Activated T-cell treated with anti-CD3 and anti-CD28 coated beads, Interleukin-2, amount 50 U/mL, for 1 hour (primary cell): ENCODE results near the gene ANKMY1.

ENCODE experiments used
- DNase-seq: peaks from one replicate; pipeline ENCODE4 v3.0.0-alpha.2; 2020

The ANKMY1 gene

DNA sequence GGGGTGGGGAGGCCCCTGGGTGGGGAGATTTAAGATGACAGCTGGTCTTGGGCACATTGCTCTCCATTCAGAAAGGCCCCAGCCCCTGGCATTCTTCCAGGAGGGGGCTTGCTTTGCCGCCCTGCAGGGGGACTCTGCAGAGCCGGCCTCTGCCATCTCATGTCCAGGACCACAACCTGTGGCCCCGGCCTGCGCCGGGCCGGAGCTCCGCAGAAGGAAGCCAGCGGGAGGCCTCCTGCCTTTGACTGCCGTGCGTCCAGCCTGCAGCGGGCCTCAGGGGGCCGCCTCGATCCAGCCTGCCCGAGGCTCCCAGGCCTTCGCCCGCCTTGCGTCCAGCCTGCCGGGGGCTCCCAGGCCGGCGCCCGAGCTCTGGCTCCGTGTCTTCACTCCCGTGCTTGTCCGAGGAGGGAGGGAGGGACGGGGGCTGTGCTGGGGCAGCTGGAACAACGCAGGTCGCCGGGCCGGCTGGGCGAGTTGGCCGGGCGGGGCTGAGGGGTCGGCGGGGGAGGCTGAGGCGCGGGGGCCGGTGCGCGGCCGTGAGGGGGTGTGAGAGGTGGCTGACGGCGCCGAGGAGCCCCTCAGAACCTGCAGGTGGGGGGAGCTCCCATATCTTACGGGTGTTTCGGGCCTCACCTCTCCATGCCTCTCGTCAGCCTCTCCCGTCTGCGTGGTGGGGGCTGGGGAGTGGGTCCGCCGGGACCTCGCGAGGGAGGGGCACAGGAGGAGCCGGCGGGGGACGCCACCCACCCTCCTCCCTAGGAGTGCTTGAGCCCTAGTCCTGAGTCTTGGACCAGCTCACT, 101.9 kb downstream of the ANKMY1 start:
- DNase-seq: no peak

DNA sequence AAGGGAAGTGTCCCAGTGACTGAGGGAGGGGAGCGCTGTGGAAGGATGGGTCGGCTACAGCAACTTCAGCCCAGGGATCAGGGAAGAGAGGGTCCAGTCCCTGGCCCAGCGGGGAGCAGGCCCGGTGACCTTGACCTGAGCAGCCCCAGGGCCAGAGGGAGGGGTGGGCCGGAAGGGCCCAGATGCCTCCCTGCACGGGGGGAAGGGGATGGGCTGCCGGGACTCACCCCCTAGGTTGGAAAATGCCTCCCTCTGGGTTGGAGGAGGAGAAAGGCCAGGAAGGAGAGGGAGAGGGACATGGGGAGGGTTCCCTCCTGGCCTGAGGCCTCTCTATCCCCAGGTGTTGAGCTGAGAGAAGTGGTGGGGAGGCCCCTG, 102.5 kb downstream of the ANKMY1 start:
- DNase-seq: no peak

DNA sequence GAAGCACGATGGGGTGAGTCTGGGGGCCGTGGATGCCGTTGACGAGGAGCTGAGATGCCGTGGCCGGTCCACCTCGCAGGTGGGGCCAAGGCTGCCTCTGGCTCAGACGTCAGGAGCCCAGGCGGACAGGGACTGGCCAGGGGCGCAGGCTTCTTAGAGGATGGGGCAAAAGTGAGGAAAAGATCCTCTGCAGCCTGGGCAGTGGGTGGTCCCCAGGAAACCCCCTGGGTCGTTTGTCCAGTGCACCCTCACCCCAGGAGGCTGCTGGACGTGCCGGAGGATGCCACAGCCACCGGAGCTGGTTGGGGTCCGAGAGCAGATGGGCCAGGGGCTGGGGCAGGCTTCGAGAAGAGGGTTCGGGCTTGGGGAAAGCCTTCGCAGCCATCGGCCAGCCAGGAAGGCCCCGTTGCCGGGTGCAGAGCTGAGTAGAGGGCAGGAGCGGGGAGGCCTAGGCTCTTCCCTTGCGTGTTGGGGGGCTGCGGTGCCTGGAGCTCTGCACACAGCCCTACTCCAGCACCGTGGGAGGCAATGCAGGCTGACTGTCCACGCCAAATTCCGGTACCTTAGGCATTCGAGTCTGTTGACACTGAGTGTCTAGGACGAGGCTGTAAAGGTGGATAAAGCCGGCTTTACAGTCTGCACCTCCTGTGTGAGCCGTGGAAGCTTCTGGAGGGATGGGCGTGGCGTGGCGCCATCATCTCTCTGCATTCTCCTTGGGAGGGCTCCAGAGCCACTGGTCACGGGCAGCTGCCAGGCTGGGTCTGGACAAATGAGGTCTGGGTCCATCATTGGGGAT, 103.5 kb downstream of the ANKMY1 start:
- DNase-seq: no peak

DNA sequence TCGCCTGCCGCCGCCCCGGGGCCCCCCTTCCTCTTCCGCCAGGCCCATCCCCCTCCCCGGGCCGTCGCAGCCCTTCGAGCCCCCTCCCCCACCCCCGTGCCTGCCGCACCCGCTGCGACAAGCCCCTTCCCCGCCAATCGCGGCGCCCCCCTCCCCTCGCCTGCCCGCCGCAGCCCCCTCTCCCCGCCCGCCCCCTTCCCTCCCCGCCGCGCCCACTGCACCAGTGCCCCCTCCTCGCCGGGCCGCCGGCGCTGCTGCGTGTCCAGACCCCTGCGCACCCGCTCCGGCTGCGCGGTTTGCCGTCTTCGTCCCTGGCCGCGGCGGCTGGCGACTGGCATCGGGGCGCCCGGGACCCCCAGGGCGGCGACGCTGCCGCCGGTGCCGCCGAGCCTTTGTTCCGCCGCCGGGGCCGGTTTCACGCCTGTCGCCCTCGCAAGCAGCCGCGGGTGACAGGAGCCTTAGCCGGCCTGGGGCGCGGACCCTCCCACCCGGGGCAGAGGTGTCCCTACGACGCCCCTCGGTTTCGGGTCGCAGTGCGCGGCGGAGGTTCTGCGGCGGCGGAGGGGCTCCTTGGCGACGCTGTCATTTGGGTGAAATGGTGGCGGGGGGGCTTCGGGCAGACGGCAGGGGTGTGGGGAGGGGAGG, 104.2 kb downstream of the ANKMY1 start:
- no peak for DNase-seq

DNA sequence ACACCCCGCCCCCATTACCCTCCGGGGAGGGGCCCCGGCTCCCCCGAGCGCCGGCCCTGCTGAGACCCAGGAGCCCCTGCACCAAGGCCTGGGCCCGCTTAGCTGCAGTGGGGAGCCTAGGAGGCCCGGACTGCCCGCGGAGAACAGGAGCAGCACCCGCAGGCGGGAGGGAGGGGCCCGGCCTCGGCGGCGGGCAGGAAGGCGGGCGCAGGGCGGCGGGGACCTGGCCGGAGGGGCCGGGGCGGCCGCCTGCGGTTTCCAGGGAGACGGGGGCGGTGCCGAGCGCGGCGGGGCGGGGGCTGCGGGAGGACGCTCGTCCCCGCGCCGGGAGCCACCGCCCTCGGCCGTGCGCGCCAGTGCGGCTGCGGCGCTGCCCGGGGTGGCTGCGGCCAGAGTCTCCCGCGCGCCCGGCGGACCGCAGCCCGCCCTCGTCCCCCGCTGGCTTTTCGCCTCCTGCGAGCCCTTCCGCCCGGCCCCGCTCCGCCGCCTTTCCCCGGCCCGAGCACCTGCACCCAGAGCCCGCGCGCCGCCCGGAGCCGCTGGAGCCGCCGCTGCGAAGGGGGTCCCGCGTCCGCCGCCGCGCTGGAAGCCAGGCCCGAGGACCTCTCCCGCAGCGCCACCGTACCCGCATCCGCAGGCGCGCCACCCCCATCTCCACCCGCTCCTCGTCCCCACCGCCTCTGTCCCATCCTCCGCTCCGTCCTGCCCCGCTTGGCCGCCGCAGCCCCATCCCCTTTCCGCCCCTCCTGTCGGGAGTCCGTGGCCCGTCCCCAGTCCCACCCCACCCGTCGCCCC, 105.1 kb downstream of the ANKMY1 start:
- DNase-seq: no peak

DNA sequence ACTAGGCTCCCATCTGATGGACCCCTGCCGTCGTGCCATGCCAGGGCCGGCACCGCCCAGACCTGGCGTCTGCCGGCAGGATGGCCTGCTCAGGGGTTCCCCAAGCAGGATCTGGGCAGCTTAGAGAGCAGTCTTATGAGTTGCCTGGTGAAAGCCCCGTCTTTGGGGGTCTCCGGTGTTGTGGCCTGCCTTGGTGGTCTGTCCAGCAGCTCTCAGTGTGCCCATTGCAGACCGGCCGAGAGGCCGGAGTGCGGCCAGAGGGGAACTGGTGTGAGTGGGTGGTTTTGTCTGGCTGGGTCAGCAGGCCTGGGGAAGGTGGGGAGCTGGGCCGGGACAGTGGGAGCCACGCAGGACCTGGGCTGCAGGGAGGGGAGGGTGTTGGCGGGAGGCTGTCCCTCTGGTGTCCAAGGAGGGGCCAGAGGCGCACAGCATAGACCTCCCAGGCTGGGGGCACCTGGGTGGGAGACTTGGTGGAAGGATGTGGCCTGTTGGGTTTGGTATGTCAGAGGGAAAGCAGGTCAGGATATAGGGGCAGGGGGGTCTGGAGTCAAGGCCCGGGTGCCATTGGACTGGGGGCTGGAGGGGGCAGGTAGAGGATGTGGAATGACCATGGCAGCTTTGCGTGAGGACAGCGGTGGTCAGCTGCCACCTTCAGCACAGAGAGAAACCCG, 105.9 kb downstream of the ANKMY1 start:
- DNase-seq: no peak

DNA sequence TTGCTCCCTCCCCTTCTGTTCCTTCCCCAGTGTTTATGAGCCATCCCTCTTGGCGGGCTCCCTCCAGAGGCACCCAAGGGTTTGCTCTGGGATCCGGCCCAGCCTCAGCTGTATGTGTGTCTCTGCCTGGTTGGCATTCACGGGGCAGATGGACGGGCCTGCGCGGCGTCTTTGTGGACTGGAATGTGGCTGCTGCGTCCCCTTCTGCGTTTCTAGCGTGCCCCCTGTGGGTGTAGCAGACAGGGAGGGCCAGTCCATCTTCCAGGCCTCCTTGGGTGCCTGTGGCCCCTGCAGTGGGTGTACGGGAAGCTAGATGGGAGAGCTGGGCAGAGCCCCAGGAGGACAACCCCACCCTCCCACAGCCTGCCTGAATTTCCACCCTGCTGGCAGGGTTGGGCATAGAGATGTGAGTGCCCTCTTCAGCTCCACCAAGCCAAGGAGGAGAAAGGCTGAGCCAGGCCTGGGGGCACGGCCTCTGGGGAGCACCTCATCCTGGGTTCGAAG, 106.6 kb downstream of the ANKMY1 start:
- no peak for DNase-seq

DNA sequence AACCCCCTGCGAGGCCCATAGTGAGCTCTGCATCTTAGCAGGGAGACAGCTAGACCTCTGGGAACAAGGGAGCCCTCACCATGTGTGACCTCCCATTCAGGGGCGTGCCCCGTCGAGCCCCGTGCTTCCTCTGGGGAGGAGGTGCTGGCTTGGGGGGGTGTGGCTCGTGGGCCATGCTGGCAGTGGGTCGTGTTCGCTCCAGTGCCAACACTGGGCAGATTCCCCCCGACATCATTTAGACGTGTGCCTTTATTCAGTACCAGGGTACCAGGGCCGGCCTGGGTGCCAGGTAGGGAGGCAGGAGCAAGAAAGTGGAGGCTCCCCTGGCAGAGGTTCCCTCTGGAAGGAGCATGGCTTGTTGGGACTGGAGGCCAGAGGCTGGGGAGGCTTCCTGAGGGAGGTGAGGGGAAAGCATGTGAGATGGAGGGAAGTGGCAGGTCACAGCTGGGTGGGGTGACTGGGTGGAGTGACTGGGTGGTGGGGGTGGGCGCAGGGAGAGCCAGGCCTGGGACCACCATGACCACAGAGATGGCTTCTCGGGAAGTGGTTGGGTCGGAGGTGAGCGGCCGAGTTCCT, 107.2 kb downstream of the ANKMY1 start:
- no peak for DNase-seq

DNA sequence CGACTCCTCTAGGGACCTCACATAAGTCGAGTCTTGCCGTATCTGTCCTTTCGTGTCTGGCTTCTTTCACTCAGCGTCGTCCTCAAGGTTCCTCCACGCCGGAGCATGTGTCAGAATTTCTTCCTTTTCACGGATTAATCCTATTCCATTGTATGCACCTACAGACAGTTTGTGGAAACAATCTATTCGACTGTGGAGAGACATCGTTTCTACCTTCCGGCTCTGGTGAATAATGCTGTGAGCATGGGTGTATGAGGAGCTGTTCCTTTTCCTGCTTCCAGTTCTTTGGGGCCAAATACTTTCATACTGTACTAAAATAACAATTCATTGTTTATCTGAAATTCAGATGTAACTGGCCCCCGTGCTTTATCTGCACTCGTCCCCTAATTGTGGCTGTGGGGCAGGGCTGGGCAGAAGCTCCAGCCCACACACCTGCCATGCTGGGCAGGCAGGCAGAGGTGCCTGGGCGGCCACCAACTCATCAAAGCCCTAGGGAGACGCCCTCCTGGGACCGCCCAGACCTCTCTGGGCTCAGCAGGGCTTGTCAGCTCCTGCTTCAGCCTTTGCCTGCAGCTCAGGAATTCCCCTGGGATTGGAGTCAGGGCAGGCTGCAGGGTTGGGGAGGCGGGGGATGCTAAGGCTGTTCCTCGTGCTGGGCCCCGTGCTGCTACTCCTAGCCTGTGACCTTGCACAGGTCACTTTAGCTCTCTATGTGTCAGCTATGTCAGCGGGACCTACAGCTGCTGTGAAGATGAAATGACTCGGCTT, 107.8 kb downstream of the ANKMY1 start:
- no peak for DNase-seq

DNA sequence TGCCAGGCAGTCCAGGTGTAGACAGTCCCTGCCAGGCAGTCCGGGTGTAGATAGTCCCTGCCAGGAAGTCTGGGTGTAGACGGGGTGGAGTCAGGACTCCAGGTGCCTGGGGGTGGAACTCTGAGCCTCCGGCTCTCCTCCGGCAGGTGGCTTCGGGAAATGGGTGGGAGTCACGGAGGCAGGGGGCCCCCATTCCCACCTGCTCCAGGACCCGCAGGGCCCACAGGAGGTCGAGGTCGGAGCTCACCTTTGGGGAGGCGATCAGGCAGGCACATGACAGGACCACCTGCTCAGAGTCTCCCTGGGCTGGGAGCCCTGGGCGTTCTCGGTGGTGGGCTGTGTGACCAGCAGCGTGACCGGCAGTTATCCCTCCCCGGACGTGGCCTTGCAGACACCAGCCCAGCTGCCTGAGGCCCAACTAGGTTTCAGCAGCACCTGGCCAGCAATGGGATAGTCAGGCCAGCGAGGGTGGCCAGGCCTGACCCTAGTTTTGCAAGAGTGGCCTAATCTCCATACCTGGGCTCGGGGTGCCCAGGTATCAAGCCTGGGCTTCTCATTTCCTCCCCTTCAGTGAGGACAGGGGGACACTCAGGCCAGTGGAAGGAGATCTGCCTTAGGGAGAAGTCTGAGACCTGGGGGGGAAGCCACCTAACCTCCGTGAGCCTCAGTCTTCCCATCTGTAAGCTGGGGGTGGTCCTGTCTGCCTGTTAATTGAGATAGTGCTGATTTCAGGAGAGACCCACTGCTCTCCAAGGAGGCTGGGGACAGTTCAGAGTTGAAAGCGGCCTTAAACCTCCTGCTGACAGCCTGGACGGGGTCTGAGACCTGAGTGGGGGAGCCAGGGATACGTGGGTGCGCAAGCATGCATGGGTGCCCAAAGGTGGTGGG, 109.2 kb downstream of the ANKMY1 start:
- no peak for DNase-seq

DNA sequence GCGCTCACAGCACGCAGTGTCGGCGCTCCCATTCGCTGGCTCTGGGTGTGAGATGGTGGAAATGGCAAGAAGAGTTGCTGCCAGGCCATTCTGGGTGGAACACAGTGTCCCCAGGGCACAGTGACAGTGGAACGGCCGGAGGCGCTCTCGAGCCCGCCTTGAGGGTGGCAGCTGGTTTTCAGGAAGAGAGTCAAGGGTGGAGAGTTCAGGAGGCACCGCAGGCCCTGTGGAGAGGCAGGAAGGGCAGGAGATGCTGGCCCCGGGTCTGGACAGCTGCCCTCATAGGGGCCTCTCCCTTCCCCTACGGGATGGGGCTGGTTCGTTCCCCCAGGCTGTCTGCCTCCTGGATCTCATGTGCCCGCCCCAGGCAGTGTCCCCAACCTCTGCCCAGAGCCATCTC, 109.9 kb downstream of the ANKMY1 start:
- no peak for DNase-seq

DNA sequence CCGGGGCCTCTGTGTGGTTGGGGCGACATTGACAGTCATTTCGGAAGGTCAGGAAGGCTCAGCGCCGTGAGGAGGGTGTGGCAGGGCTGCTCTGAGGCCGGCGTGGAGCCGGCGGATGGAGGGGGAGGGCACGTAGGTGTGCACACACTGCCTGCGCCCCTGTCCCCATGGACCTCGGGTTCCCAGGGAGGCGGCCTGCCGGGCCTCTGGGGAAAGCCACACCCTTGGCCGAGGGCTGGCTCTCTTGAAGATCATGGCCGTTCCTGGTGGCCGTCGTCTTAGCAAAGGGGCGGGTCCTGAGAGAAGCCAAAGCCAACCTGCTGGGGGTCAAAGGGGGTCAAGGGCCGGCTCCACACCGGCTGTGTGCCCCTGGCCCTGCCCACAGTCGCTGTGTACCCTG, 110.5 kb downstream of the ANKMY1 start:
- no peak for DNase-seq

DNA sequence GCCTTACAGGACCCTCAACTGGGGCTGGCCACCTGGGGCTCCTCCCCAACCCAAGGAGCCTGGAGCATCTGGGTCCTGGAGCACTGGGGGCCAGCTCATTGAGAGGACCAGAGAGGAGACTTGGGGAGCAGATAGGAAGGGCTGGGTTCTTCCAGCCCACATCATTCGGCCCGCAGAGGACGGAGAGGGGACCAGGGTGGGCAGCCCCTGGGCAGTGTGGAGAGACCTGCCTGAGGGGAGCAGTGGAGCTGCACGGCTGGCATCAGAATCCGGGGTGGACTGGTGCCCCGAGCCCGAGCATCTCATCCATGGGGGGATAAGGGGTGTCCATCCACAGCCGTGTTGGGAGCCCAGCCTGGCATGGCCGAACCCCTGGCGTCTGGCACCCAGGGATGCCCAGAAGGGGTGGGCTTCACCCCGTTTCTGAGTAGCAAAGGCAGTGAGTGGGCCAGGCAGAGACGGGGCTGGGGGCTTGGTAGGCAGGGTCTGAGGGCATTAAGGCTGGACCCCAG, 111.1 kb downstream of the ANKMY1 start:
- DNase-seq: no peak

DNA sequence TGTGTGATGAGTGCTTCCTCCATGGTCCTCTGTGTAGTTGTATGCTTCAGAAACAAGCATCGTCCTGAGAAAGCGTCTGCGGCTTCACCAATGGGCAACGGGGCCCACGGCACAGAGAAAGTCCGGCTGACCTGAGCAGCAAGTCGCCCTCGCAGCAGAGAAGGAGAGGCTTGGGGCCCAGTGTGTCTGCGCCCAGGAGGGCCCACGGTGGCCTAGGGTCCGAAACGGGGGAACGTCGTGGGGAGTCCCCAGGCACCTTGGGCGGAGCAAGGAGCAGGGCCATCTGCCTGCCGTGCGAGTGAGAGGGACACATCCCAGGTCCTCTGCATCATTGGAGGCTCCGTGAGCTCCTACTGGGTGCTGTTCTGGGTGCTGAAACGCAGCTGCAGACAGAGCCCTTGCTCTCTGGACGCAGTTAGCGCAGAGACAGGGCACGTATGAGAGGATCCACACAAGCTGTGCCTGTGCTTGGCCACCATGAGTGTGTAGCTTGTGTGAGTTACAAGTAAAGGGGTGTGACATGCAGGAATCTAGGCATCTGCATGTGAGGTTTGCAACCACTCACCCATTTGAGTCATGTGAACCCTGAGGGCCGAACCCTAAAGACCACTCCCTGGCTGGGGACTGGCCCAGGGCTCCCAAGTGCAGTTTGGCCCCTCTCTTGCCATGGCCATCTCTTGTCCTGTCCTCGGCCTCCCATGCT, 111.7 kb downstream of the ANKMY1 start:
- DNase-seq: no peak

DNA sequence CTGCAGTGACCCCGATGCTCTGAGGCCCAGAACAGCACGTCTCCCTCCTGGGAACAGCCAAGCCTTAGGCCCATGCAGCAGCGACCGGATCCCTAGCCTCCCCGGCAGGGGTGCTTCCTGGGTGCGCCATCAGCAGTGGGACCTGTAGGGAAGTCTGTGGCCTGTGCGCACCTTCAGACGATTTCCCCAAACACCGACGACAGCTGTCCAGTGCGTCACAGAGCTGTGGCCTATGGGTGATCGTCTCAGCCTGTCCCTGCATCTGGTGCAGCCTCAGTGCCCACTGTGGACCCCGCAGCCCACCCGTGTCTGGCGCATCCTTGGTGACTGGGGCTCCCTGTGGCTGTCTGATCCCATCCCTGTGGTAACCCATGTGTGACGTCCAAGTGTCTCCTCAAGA, 113.3 kb downstream of the ANKMY1 start:
- DNase-seq: no peak

DNA sequence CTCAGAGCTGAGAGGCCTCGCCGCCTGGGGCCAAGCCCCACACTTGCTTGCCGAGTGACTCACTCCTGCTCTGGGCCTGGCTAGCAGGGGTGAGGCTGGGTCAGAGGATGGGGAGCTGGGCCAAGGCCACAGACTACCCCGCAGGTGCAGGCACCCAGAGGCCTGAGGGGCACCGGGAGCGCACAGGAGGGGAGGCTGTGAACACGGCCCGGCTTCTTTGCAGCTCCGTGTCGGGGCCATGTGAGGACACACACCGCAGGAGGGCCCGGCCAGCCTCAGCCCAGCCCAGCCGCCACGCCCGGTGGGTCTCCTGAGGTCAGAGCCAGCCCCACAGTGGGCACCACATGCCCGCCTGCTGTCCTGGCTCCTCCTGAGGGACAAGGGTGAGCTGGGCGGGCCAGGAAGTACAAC, 113.9 kb downstream of the ANKMY1 start:
- no peak for DNase-seq

DNA sequence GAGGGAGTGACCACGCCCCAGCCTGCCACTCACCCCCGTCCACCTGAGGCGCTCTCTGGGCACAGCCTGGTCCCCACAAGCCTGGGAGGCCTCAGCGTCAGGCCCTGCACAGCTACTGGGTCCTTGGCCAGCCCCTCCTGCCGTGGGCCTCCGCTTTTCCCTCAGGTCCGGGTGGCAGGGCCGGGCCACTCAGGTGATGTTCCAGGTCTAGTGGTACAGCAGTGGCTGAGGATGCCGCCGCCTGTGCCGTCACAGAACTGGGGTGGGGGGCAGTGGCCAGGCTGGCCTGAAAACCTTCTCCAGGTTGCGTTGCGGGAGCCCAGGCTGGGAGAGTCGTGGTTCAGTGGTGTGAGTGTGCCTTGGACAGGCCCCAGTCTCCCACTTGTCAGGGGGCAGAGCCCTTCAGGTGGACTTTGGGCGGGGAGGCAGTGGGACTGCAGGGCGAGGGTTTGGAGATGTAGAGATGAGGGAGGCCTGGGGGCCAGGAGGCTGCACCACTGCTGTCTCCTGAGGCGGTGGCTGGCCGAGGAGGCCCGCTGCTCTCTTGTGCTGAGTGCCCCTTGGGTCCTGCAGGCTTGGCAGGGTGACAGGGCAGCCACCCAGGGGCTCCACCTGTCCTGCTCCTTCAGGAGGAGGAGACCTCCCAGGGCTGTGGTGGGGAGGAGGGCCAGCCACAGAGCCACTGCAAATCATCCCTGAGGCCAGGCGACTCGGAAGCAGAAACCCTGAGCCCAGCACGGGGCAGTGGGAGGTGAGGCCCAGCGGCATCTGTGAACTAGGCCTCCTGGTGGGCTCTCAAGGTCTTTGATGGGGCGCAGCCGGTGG, 114.7 kb downstream of the ANKMY1 start:
- DNase-seq: no peak

DNA sequence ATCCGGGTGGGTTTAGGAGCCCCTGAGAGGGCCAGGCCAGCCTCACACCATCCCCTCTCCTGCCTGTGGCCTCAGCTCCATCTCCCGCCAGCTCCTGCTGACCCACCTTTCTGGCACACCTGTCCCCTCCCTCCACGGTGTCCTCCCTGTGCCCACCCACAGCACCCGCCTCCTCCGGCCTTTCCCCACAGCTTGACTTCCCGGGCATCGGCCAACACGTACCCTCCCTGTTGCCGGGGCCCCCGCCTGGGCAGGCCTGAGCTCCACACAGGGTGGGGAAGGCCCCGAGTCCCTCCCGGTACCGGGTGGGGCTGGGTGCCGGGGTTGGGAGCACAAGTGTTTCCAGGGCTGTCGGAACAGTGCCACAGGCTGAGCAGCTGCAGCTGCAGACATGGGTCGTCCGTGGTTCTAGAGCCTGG, 115.8 kb downstream of the ANKMY1 start:
- DNase-seq: no peak
